SK-N-SH treated with all-trans-retinoic acid at 6 μM for 48 hours (cell line): ENCODE results near the gene PCDHGA1.
A peak's percentile ranks its signal among the peaks of the same experiment; 100 is the strongest.
"Not testable (repeated sequence)": the region's sequence is repeated elsewhere in the genome, so short reads cannot be mapped to it uniquely, and the experiment has no call there.

ENCODE experiments used
- ATAC-seq: fragments of 200-7000 bp; cut with Tn5 transposase; 3 replicates; pipeline ENCODE4 v1.9.1; 2020; ENCODE audit warnings: mild to moderate bottlenecking, moderate library complexity
- ARNTL ChIP-seq: fragments of 450-650 bp; formaldehyde crosslinking; IDR thresholded peaks from 2 replicates; pipeline ENCODE4 v1.5.0; 2020; ENCODE audit warnings: low read depth, mild to moderate bottlenecking, moderate library complexity, borderline replicate concordance
- CREB5 ChIP-seq: fragments of 250-450 bp; sonication (Bioruptor Pico); IDR thresholded peaks from 2 replicates; pipeline ENCODE4 v1.5.1; 2020; ENCODE audit warnings: low read depth, mild to moderate bottlenecking, moderate library complexity
- CSDC2 ChIP-seq: fragments of 250-450 bp; sonication (Bioruptor Pico); IDR thresholded peaks from 2 replicates; pipeline ENCODE4 v1.5.0; 2020; ENCODE audit warnings: mild to moderate bottlenecking, moderate library complexity
- CSRNP3 ChIP-seq: fragments of 250-450 bp; sonication (Bioruptor Pico); IDR thresholded peaks from 2 replicates; pipeline ENCODE4 v1.5.1; 2021; ENCODE audit warnings: mild to moderate bottlenecking, moderate library complexity
- ESRRG ChIP-seq: fragments of 250-450 bp; sonication (Bioruptor Pico); IDR thresholded peaks from 2 replicates; pipeline ENCODE4 v1.6.1; 2021; ENCODE audit warnings: mild to moderate bottlenecking
- GLIS3 ChIP-seq: fragments of 250-450 bp; sonication (Bioruptor Pico); IDR thresholded peaks from 2 replicates; pipeline ENCODE4 v1.5.0; 2020; ENCODE audit warnings: mild to moderate bottlenecking, moderate library complexity
- ISL1 ChIP-seq: fragments of 250-450 bp; sonication (Bioruptor Pico); IDR thresholded peaks from 2 replicates; pipeline ENCODE4 v2.1.2; 2022; ENCODE audit warnings: mild to moderate bottlenecking, moderate library complexity
- OSR1 ChIP-seq: fragments of 250-450 bp; sonication (Bioruptor Pico); IDR thresholded peaks from 2 replicates; pipeline ENCODE4 v1.8.0; 2022; ENCODE audit warnings: moderate library complexity, mild to moderate bottlenecking, inconsistent platforms
- PPARA ChIP-seq: fragments of 250-450 bp; sonication (Bioruptor Pico); IDR thresholded peaks from 2 replicates; pipeline ENCODE4 v1.5.0; 2020; ENCODE audit warnings: mild to moderate bottlenecking, borderline replicate concordance
- RARB ChIP-seq: fragments of 250-450 bp; sonication (Bioruptor Pico); IDR thresholded peaks from 2 replicates; pipeline ENCODE4 v1.8.0; 2021; ENCODE audit warnings: mild to moderate bottlenecking, moderate library complexity
- SNAI2 ChIP-seq: fragments of 250-450 bp; sonication (Bioruptor Pico); IDR thresholded peaks from 2 replicates; pipeline ENCODE4 v1.5.0; 2020; ENCODE audit warnings: mild to moderate bottlenecking, moderate library complexity
- TCF4 ChIP-seq: fragments of 250-450 bp; sonication (Bioruptor Pico); IDR thresholded peaks from 2 replicates; pipeline ENCODE4 v1.8.0; 2021; ENCODE audit warnings: mild to moderate bottlenecking, moderate library complexity, borderline replicate concordance
- TOX ChIP-seq: fragments of 250-450 bp; sonication (Bioruptor Pico); IDR thresholded peaks from 2 replicates; pipeline ENCODE4 v1.8.0; 2021; ENCODE audit warnings: mild to moderate bottlenecking, moderate library complexity, borderline replicate concordance
- ZC3H10 ChIP-seq: fragments of 250-450 bp; sonication (Bioruptor Pico); IDR thresholded peaks from 2 replicates; pipeline ENCODE4 v1.5.1; 2021; ENCODE audit warnings: mild to moderate bottlenecking, moderate library complexity
- ZFP3 ChIP-seq: fragments of 250-450 bp; sonication (Bioruptor Pico); IDR thresholded peaks from 2 replicates; pipeline ENCODE4 v1.5.0; 2020; ENCODE audit warnings: mild to moderate bottlenecking, moderate library complexity
- ZFP30 ChIP-seq: fragments of 450-650 bp; formaldehyde crosslinking; IDR thresholded peaks from 2 replicates; pipeline ENCODE4 v1.5.0; 2022; ENCODE audit warnings: mild to moderate bottlenecking, moderate library complexity
- ZNF565 ChIP-seq: fragments of 450-650 bp; formaldehyde crosslinking; conservative IDR thresholded peaks from 2 replicates; pipeline ENCODE4 v1.5.0; 2020; ENCODE audit warnings: low read depth, mild to moderate bottlenecking, moderate library complexity
- ZNF70 ChIP-seq: fragments of 450-650 bp; formaldehyde crosslinking; IDR thresholded peaks from 2 replicates; pipeline ENCODE4 v1.5.0; 2020; ENCODE audit warnings: mild to moderate bottlenecking, moderate library complexity
- ZNF8 ChIP-seq: fragments of 450-650 bp; formaldehyde crosslinking; IDR thresholded peaks from 2 replicates; pipeline ENCODE4 v1.5.0; 2020; ENCODE audit warnings: mild to moderate bottlenecking, moderate library complexity
- TF ChIP-seq, protein P1 (sequence below): fragments of 250-450 bp; sonication (Bioruptor Pico); IDR thresholded peaks from 2 replicates; pipeline ENCODE4 v1.5.0; 2020; ENCODE audit warnings: mild to moderate bottlenecking, moderate library complexity
- TF ChIP-seq, protein P2 (sequence below): fragments of 250-450 bp; sonication (Bioruptor Pico); IDR thresholded peaks from 2 replicates; pipeline ENCODE4 v1.8.0; 2020; ENCODE audit warnings: mild to moderate bottlenecking, moderate library complexity, borderline replicate concordance

The PCDHGA1 gene

GRCh38 chr5:141375444-141376155 lies 45.3 kb downstream of the PCDHGA1 start:
- ATAC-seq = not testable (repeated sequence)

DNA sequence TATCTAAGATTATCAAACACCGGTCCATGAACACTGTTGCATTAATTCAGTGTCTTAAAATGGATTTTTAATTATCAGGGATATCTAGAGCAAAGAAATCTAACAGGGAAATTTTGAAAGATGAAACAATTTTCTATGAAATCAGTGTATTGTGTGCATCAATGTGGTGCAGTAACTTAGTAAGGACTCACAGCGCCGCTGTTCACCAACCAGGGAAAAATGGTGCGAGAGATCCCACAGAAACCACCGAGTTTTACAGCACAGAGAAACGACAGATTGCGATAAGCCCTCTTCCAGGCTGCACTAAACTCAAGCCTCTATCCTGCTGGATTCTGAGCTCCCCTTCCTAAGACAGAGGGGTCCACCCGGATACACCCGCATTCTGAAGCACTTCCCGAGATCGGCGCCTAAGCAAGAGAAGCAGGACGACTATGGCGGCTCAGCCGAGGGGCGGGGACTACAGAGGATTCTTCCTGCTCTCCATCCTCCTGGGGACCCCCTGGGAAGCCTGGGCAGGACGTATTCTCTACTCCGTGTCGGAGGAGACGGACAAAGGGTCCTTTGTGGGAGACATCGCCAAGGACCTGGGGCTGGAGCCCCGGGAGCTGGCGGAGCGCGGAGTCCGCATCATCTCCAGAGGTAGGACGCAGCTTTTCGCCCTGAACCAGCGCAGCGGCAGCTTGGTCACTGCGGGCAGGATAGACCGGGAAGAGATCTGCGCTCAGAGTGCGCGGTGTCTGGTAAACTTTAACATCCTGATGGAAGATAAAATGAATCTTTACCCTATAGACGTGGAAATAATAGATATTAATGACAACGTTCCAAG lies 52.4 kb downstream of the PCDHGA1 start, which contains the start of gene PCDHGA7:
Gene PCDHGA7 (plus strand): TSS at position 274 of the 826 bp plus-strand sequence. CDS start 158 bp downstream, at position 432.
- no peak for TF ChIP-seq ZNF565
- TF ChIP-seq SNAI2 (CRISPR knock-in tag) = no peak
- no peak for TF ChIP-seq ZC3H10
- no peak for TF ChIP-seq OSR1 (CRISPR knock-in tag)
- TF ChIP-seq TOX (CRISPR knock-in tag) = no peak
- no peak for TF ChIP-seq CSDC2 (CRISPR knock-in tag)
- no peak for TF ChIP-seq ARNTL (CRISPR knock-in tag)
- no peak for TF ChIP-seq ZFP30 (CRISPR knock-in tag)
- ATAC-seq = peak; percentile 97

DNA sequence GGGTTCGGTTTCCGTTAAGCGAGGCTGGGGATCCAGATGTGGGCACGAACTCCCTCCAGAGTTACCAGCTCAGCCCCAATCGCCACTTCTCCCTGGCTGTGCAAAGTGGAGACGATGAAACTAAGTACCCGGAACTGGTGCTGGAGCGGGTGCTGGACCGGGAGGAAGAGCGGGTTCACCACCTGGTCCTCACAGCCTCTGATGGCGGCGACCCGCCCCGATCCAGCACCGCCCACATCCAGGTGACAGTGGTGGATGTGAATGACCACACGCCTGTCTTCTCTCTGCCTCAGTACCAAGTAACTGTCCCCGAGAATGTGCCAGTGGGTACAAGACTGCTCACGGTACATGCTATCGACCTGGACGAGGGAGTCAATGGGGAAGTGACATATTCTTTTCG lies 53.0 kb downstream of the PCDHGA1 start:
- TF ChIP-seq CSRNP3 (no peak), ESRRG (CRISPR knock-in tag) (no peak), SNAI2 (CRISPR knock-in tag) (no peak), RARB (CRISPR knock-in tag) (no peak), TOX (CRISPR knock-in tag) (no peak), ISL1 (CRISPR knock-in tag) (no peak)
- ATAC-seq = no peak

DNA sequence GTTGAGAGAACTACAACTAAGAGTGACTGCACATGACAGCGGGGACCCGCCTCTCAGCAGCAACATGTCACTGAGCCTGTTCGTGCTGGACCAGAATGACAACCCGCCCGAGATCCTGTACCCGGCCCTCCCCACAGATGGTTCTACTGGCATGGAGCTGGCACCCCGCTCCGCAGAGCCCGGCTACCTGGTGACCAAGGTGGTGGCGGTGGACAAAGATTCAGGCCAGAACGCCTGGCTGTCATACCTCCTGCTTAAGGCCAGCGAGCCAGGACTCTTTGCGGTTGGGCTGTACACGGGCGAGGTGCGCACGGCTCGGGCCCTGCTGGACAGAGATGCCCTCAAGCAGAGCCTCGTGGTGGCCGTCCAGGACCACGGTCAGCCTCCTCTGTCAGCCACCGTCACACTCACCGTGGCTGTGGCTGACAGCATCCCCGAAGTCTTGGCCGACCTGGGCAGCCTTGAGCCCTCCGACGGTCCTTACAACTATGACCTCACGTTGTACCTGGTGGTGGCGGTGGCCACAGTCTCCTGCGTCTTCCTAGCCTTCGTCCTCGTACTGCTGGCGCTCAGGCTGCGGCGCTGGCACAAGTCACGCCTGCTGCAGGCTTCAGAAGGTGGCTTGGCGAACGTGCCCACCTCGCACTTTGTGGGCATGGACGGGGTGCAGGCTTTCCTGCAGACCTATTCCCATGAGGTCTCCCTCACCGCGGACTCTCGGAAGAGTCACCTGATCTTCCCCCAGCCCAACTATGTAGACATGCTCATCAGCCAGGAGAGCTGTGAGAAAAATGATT lies 54.4 kb downstream of the PCDHGA1 start:
- no peak for ATAC-seq
- TF ChIP-seq ZNF70 (no peak), ISL1 (CRISPR knock-in tag) (no peak), PPARA (no peak)
- TF ChIP-seq, all 23 proteins: peak for 0

DNA sequence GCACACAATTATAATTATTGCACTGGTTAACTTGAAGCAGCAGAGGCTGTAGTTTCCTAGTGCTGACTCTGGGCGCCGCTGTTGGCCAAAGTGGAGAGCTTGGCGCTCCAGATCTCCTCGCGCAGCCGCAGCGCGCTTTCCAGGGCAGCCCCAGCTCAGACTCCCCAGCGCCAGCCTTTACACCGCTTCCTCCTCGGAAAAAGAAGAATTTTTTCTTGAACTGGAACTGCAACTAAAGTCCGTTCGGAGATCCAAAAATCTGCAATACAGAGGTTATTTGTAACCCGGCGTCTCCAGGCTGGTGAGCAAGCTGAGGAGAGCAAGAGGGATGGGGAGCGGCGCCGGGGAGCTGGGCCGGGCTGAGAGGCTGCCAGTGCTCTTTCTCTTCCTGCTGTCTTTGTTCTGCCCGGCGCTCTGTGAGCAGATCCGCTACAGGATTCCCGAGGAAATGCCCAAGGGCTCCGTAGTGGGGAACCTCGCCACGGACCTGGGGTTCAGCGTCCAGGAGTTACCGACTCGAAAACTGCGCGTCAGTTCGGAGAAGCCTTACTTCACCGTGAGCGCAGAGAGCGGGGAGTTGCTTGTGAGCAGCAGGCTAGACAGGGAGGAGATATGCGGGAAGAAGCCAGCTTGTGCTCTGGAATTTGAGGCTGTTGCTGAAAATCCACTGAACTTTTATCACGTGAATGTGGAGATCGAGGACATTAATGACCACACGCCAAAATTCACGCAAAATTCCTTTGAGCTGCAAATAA lies 57.4 kb downstream of the PCDHGA1 start, which contains the start of gene PCDHGB4:
Gene PCDHGB4 (plus strand): TSS at position 142 of the 755 bp plus-strand sequence. CDS start 187 bp downstream, at position 329.
- not testable (repeated sequence) for ATAC-seq

DNA sequence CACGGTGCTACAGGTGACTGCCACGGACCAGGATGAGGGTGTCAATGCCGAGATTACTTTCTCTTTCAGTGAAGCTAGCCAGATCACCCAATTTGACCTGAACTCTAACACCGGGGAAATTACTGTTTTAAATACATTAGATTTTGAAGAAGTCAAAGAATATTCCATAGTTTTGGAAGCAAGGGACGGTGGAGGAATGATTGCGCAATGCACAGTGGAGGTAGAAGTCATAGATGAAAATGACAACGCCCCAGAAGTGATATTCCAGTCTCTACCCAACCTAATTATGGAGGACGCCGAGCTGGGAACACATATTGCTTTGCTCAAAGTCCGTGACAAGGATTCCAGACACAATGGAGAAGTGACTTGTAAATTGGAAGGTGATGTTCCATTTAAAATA lies 58.3 kb downstream of the PCDHGA1 start:
- no peak for ATAC-seq
- TF ChIP-seq ZFP3 (CRISPR knock-in tag) (no peak), GLIS3 (no peak), ZNF8 (CRISPR knock-in tag) (no peak), ZNF565 (no peak), ESRRG (CRISPR knock-in tag) (no peak), TOX (CRISPR knock-in tag) (no peak), RARB (CRISPR knock-in tag) (no peak), ZC3H10 (no peak), ISL1 (CRISPR knock-in tag) (no peak), CREB5 (CRISPR knock-in tag) (no peak), SNAI2 (CRISPR knock-in tag) (no peak), CSDC2 (CRISPR knock-in tag) (no peak), TCF4 (CRISPR knock-in tag) (no peak), ZFP30 (CRISPR knock-in tag) (no peak), OSR1 (CRISPR knock-in tag) (no peak)
- TF ChIP-seq, protein P1, sequence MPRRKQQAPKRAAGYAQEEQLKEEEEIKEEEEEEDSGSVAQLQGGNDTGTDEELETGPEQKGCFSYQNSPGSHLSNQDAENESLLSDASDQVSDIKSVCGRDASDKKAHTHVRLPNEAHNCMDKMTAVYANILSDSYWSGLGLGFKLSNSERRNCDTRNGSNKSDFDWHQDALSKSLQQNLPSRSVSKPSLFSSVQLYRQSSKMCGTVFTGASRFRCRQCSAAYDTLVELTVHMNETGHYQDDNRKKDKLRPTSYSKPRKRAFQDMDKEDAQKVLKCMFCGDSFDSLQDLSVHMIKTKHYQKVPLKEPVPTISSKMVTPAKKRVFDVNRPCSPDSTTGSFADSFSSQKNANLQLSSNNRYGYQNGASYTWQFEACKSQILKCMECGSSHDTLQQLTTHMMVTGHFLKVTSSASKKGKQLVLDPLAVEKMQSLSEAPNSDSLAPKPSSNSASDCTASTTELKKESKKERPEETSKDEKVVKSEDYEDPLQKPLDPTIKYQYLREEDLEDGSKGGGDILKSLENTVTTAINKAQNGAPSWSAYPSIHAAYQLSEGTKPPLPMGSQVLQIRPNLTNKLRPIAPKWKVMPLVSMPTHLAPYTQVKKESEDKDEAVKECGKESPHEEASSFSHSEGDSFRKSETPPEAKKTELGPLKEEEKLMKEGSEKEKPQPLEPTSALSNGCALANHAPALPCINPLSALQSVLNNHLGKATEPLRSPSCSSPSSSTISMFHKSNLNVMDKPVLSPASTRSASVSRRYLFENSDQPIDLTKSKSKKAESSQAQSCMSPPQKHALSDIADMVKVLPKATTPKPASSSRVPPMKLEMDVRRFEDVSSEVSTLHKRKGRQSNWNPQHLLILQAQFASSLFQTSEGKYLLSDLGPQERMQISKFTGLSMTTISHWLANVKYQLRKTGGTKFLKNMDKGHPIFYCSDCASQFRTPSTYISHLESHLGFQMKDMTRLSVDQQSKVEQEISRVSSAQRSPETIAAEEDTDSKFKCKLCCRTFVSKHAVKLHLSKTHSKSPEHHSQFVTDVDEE = no peak
- TF ChIP-seq, protein P2, sequence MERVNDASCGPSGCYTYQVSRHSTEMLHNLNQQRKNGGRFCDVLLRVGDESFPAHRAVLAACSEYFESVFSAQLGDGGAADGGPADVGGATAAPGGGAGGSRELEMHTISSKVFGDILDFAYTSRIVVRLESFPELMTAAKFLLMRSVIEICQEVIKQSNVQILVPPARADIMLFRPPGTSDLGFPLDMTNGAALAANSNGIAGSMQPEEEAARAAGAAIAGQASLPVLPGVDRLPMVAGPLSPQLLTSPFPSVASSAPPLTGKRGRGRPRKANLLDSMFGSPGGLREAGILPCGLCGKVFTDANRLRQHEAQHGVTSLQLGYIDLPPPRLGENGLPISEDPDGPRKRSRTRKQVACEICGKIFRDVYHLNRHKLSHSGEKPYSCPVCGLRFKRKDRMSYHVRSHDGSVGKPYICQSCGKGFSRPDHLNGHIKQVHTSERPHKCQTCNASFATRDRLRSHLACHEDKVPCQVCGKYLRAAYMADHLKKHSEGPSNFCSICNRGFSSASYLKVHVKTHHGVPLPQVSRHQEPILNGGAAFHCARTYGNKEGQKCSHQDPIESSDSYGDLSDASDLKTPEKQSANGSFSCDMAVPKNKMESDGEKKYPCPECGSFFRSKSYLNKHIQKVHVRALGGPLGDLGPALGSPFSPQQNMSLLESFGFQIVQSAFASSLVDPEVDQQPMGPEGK (CRISPR knock-in tag) = no peak
- TF ChIP-seq, all 23 proteins: peak for 0
